Eye (tissue), 1 donor: ENCODE data around the gene MYLK3.
"Not testable (repeated sequence)": the region's sequence is repeated elsewhere in the genome, so short reads cannot be mapped to it uniquely, and the experiment has no call there.

ENCODE experiments used
- DNase-seq: peaks from one replicate; pipeline ENCODE4 v3.0.0-alpha.2; 2015

MYLK3 gene

DNA sequence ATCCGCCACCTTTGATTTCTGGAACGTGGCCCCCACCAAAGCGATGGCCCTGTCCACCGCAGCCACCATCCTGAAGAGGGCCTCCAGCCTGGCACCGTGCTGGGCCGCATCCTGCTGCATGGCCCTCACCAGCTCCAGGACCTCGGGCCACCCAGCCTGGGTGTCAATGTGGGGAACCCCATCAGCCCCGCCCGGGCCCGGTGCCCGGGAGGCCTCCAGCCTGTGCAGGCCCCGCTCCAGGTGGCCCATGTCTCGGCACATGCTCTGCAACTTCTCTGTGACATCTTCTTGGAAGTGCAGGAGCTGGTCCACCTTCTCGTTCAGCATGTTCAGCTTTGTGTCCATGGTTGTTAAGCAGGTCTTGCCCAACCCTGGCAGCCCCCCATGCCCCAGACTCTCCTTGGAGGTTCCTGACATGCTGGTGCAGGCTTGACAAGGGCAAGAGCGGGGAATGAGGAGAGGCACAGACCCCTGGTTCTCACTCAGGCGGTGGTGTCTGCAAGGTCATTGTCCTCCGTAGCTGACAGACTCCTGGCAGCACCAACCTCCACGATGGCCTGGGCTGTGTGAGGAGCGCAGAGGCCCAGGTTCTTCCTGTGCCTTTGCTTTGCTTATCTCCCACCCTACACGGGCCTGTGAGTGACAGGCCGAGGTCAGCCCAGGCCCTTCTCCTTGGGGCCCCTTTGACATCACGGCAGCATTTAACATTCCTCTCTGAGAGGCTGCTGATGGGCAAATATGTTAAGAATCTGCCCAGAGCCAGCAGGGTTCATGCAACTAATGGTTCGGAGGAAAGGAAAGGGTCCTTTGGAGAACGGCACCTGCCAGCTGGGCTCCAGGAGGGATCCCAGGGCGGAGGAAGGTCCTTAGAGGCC is at the start of gene MYLK3:
Gene MYLK3 (minus strand): TSS at position 568 of the 875 bp plus-strand sequence. CDS start 151 bp downstream, at position 417.
- DNase-seq: peak; percentile 62

DNA sequence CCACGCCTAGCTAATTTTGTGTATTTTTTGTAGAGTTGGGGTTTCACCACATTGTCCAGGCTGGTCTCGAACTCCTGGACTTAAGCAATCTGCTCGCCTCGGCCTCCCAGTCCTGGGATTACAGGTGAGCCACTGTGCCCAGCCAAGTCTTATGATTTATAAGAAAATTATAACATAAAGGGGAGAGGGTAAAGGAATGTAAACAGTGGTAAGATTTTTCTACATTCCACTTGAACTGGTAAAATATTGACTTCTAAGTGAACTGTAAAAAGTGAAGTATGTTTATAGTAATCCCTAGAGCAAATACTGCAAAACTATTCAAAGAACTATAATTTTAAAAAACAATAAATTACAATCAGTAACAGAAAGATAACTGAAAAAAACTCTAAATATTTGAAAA is 49.4 kb upstream of the MYLK3 start:
- no peak for DNase-seq

DNA sequence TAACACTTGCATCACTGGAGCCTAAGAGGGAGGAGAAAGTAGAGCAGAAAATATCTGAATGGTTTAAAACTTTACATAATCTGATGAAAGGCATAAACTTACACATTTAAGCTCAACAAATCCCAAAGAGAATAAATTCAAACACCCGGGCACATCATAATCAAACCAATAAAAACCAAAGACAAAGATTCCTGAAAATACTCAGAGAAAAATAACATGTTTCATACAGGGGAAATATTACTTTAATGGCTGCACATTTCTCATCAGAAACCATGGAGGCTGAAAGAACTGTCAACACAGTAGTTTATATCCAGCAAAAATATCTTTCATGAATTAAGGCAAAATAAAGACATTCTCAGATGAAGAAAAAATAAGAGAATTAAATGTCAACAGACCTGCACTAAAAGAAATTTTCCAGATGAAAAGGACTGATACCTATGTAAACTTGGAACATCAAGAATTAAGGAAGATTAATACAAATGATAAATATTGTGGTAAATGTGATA is 48.7 kb upstream of the MYLK3 start:
- DNase-seq: no peak

DNA sequence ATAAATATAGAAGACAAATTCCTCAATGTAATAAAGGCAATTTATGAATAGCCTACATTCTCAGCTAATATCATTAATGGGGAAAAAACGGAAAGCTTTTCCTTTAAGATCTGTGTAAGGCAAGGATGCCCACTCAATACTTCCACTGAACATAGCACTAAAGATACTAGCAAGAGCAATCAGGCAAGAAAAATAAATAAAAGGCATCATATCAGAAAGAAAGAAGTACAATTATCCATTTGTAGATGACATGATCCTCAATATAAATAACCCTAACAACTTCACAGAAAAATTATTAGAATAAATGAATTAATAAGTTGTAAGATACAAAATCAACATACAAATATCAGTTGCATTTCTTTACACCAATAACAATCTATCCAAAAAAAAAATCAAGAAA is 45.7 kb upstream of the MYLK3 start:
- DNase-seq: no peak

DNA sequence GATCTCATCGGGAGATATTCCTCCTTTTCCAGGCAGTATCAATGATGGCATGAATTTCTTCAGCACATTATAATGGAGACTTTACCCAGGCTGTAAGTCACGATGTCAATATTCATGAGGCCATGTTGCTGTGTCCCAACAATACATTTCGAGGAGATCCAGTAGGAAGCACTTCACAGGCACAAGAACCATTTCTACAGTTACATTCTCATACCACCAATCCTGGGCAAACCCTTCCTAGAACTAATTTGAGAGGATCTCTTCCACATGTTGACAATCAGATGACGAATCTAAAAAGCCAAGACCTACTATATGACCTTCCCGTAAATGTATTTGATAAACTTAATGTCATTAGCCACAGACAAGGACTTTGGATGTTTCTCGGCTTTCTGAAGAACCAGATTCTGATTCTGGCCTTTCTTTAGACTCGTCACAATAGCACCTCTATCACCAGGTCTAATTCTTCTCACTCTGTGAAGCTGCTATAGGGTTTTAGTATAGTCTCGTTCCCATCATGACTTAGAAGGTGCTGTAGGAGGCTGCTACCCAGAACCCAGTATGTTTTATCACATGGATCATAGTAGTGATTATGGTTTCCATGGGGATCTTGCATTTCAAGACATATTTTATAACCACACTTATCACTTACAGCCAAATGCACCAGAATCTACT is 42.6 kb upstream of the MYLK3 start:
- no peak for DNase-seq

DNA sequence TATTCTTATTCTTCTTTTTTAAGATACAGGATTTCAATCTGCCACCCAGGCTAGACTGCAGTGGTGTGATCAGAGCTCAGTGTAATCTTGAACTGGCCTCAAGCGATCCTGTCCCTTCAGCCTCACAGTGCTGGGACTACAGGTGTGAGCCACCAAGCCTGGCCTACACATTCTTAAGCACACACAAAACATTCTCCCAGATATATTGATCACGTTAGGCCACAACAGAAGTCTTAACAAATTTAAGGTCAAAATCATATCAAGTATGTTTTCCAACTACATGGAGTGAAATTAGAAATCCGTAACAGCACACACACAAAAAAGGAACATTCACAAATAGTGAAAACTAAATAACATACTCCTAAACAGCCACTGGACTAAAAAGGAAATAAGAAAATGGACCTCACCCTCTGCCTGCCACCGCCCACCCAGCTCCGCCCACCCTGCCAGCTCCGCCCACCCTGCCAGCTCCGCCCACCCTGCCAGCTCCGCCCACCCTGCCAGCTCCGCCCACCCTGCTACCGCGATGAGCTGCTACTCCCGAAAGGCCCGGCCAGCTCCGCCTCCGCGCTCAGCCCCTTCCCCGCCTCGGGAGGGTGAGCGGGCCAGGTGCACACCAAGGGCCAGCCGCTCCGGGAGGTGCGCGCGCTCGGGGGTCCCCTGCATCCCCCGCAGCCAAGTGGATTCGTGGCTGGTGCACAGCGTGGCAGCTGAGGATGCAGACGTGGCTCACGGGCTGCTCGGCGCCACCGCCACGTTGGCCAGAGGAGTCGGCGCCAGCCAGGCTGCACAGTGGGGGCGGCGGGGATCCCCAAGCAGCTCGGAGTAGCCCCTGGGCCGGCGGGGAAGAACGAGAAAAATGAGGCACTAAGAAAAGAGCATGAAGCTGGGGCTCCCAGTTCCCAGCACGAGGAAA is 41.6 kb upstream of the MYLK3 start:
- DNase-seq: peak; percentile 71

DNA sequence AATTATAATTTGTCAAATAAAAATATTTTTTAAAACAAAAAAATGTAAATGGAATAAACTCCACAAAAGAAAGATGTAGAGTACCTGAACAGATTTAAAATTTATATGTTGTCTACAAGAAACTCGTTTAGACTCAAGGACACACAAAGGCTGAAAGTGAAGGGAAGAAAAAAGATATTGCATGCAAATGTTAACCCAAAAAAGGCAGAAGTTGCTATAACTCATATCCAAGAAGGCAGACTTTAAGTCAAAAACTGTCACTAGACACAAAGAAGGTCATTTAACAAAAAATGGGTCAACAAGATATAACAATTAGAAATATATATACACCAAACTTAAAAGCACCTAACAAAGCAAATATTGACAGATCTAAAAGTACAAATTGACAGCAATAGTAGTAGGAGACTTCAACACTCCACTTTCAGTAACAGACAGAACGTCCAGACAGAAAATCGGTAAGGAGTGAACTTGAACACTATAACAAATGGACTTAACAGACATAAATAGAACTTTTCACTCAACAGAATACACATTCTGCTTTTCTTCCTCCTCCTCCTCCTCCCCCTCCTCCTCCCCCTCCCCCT is 40.8 kb upstream of the MYLK3 start:
- no peak for DNase-seq

DNA sequence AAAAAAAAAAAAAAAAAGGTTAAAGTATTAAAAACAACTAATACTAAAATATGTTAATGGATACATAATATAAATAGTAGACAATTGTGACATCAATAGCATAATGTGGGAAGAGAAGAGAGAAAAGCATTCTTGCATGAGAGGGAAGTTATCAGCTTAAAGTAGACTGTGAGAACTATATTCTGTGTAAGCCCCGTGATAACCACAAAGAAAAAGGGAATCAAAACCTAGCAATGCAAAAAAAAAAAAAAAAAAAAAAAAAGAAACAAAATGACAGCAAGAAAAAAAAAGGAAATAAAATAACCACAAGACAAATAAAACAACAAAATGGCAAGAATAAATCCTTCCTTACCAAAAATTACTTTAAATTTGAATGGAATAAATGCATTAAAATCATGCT is 39.8 kb upstream of the MYLK3 start:
- DNase-seq: no peak

DNA sequence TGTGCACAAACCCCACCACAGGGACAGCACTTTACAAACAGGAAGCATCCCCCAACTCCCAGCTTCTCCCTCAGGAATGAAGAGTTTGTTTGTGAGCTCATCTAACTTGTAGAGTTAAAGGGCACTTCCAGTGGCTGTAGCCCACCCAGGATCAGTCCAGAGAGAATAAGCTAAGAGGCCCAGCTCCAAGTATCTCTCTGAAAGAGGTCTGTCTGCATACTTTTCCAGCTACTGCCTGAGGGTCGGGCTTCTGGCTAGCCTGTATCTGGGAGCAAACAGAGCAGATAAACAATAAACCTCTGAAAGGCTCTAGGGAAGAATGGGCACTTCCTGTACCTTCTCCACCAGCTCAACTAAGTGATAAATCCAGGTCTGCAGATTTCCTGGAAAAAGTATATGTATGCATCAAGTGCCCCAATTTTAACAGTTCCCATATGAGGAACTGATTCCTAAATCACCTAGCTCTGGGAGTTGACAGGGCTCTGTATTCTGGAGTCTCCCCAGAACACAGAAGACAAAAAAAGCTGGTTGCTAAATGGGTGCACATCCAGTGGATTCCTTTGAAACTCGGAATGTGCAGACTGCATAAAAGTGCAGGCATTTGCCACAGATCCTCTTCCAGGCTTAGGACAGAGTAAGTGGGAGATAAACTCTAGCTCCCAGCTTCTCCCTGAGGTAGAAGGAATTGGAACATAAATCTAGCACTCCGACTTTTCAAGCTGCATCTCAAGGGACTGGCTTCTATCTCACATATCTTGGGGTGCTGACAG is 37.1 kb upstream of the MYLK3 start:
- no peak for DNase-seq

DNA sequence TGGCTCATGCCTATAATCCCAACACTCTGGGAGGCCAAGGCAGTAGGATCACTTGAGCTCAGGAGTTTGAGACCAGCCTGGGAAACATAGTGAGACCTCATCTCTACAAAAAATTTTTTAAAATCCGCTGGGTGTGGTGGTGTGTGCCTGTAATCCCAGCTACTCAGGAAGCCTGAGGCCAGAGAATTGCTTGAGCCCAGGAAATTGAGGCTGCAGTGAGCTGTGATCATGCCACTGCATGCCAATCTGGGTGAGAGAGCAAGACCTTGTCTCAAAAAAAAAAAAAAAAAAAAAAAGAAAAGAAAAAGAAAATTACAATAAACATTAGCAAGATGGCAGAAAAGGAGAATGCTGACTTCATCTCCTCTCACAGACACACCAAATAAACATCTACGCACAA is 36.4 kb upstream of the MYLK3 start:
- not testable (repeated sequence) for DNase-seq

DNA sequence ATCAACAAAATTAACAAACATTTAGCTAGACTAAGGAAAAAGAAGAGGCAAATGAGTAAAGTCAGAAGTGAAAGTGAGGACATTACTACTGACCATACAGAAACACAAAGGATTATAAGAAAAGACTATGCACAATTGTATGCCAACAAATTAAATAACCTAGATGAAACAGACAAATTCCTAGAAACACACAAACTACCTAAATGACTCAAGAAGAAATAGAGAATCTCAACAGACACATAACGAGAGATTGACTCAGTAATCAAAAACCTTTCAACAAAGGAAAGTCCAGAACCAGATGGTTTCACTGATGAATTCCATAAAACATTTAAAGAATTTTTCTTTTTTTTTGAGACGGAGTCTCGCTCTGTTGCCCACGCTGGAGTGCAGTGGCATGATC is 35.7 kb upstream of the MYLK3 start:
- DNase-seq: no peak

DNA sequence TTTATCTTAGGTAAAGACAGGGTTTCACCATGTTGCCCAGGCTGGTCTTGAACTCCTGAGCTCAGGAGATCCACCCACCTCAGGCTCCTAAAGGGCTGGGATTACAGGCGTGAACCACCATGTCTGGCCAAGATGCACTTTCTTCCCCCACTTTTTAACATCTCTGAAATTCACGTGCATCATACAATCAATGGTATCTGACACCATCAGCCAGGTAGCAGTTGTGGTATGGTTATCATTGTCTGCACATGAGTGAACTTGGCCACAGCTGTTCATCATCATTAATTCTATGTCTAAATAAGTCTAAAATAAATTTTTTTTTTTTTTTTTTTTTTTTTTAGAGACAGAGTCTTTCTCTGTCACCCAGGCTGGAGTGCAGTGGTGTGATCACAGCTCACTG is 34.2 kb upstream of the MYLK3 start:
- DNase-seq: no peak

DNA sequence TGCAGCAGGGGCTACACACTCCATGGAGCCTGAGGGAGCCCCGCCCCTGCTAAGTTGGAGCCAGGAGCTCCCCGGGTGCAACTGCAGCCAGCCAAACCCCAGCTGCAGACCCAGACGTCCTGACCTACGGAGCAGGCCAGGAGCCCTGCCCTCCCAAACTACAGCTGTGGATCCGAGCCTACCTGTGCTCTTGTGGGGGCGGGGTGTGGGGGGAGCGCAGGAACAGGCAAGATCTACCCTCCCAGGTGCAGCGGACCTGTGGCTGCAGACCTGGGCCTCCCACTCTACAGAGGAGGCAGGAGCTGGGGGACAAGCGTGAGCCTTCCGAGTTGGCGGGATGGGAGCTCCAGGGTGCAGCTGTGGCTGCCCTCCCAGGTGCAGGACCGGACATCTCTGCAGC is 29.7 kb upstream of the MYLK3 start:
- DNase-seq: no peak

DNA sequence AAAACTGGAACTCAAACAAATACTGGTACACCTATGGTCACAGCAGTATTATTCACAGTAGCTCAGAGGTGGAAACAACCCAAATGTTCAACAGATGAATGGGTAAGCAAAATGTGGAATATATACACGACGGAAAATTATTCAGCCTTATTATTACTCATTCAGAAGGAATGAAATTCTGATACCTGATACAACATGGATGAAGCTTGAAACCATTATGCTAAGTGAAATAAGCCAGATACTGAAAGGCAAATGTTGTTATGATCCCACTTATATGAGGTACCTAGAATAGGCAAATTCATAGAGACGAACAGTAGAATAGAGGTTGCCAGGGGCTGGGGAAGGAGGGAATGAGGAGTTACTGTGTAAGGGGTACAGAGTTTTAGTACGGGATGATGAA is 27.1 kb upstream of the MYLK3 start:
- DNase-seq: no peak

DNA sequence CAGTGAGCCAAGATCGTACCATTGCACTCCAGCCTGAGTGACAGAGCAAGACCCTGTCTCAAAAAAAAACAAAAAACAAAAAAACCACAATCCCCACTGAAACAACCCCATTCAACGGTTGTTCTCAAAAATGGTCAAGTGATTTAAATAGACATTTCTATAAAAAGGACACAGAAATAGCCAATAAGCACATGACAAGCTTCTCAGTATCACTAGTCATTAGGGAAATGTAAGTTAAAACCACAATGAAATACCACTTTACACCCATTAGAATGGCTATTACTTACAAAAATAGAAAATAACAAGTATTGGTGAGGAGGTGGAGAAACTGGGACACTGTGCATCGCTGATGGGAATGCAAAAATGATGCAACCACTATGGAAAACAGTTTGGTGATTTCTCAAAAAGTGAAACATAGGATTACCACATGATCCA is 26.6 kb upstream of the MYLK3 start:
- DNase-seq: no peak

DNA sequence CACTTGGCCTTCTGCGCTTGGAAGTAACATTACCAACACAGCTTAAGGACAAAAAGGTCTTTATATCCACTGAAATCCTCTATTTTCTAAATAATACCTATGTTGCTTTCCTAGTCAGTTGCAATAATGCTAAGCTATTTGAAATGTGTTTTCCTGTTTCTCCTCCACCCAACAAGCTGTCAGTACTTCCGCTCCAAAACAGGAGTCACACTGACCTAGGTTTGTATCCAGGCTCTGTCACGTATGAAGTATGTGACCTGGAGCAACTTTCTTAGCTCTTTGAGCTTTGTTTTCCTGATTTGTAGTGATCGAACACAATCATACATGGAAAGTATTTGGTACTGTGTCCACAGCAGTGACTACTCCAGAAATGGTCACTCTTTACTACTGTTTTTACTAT is 24.3 kb upstream of the MYLK3 start:
- no peak for DNase-seq

DNA sequence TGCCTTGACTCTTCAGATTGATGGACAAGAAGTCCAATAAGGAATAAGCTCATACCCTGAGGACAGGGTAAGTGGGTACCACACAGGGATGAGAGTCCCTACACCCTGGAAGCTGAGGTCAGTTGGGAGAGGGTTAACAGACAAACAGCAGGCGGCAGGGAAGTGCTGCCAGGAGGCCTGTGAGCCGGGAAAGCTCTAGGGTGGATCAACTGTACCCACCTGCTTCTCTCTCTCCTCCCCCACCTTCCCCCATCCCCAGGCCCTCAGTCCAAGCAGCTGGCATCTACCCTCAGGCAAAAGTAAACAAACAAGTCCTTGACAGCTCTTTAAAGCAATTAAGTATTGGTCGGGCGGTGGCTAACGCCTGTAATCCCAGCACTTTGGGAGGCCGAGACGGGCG is 20.7 kb upstream of the MYLK3 start:
- DNase-seq: no peak

DNA sequence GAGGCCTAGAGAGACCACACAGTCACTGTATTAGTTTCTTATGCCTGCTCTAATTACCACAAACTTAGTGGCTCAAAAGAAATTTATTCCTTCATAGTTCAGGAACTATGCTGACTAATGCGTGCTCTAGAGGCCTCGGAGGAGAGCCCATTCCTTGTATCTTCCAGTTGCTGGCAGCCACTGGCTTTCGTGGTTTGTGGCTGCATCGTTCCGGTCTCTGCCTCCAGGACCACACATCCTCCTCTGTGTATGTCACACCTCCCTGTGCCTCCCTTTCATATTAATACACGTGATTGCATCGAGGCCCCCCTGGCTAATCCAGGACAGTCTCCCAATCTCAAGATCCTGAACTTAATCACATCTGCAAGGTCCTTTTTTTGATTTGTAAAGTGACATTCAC is 16.9 kb upstream of the MYLK3 start:
- no peak for DNase-seq

DNA sequence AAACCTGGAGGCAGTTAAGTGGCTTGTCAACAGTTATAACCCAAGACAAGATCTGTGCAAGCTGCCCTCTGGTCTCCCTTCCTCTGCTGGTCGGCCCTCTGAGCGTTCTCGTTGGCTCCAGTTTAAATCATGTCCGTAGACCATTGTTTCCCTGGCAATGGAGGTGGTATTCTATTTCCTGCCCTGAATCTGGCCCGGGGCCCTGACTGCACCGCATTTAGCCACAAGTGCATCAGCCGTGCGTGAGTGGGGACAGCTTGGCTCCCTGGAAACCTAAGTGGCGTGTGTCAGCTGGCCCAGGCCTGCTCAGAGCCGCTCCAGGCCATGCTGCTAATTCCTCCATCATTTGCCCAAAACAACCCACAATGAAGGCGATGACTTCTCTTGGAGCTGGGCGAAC is 15.0 kb upstream of the MYLK3 start:
- DNase-seq: peak; percentile 44

DNA sequence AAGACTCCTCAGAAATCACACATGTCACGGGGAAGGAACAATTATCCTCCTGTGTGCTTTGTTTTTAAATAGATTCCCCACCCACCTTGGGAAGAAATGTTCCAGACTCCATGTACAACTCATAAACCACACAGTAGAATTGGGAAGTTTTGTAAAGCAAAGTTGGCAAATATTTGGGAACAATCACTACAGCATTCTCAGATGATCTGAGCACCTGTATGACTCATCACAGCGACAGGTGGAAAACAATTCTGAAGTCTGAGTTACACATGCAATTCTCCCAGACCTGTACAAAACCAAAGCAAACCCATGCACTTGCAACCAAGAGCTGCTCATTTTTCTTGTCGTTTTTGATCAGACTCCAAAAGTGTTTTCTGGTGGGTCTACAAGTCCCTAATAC is 14.4 kb upstream of the MYLK3 start:
- no peak for DNase-seq

DNA sequence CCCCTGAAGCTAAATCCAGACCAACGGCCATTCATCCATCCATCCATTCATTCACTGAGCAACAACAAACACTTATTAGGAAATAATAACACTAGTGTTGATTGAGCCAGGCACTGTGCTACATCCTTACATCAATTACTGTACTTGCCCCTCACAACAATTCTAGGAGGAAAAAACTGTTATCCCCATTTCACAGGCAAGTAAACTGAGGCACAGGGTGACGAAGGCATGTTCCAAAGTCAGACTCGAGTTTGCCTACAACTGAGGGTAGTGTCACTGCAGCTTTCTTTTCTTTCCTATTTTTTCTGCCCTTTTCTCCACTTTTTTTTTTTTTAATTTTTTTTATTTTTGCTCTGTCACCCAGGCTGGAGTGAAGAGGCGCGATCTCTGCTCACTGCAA is 11.2 kb upstream of the MYLK3 start:
- no peak for DNase-seq
